Thyroid gland (tissue), 4 donors: ENCODE results near the gene NRDC. TPM values are rescaled to one million over a fixed set of nuclear protein-coding genes. Genes with fewer than 3 reads are reported as not detected.

Experiments used
- DNase-seq, 2 donors: peaks; one replicate each; pipeline ENCODE4 v3.0.0-alpha.2; 2019
- H3K27ac ChIP-seq, 3 donors: fragments of 200-600 bp; sonication (generic); 1 replicate in 2 of 3; 2 replicates in 1 of 3; pipeline ENCODE4 v1.5.1; 2016 to 2019; ENCODE audit warnings: mild to moderate bottlenecking in 1 of 3, moderate library complexity in 1 of 3
- H3K27me3 ChIP-seq: fragments of 200-600 bp; sonication (generic); one replicate; pipeline ENCODE4 v1.5.1; 2019
- H3K36me3 ChIP-seq, 2 donors: fragments of 200-600 bp; sonication (generic); one replicate each; pipeline ENCODE4 v1.5.1; 2016 to 2019
- H3K4me1 ChIP-seq, 2 donors: fragments of 200-600 bp; sonication (generic); one replicate each; pipeline ENCODE4 v1.5.1; 2017 to 2019
- H3K4me3 ChIP-seq, 3 donors: fragments of 200-600 bp; sonication (generic); replicated peaks in 1 of 3; 1 replicate in 2 of 3; 2 replicates in 1 of 3; pipeline ENCODE4 v1.5.1; 2016; ENCODE audit warnings: mild to moderate bottlenecking in 1 of 3
- H3K9me3 ChIP-seq: fragments of 200-600 bp; sonication (generic); one replicate; pipeline ENCODE4 v1.5.1; 2017
- POLR2A ChIP-seq, 2 donors: fragments of 450-650 bp; IDR thresholded peaks; one replicate each; pipeline ENCODE4 v1.6.1; 2017; ENCODE audit warnings: antibody characterized with exemption in 2 of 2, mild to moderate bottlenecking in 2 of 2, moderate library complexity in 1 of 2
- WGBS, 2 donors: methylation state at CpG; one replicate each; pipeline ENCODE4 v1.1.5; 2017; 5-methylcytosine and 5-hydroxymethylcytosine counted together
- intact Hi-C: fragments of 100-400 bp; cut with DNase I; formaldehyde crosslinking; loops from one replicate; pipeline ENCODE4 v1.15.1; 2023
- total RNA-seq, 4 donors: library from RNA; depleted of rRNA; stranded (reverse); fragments of >200 nt; gene quantifications; one replicate each; pipeline ENCODE4 v1.2.3, GENCODE V29; 2016
- TF ChIP-seq, protein P1 (sequence below), 6 experiments: fragments of 200-600 bp in 3 of 6; fragments of 450-650 bp in 3 of 6; sonication (generic) in 3 of 6; IDR thresholded peaks; one replicate each; pipeline ENCODE4 v1.5.1; 2016 to 2019; ENCODE audit warnings: antibody characterized with exemption in 6 of 6, mild to moderate bottlenecking in 2 of 6, inconsistent platforms in 1 of 6, moderate library complexity in 1 of 6

The NRDC gene
- total RNA-seq, 4 donors from 2014 or later: 75.0 to 98.7 (median 79.3) TPM

- no peak for TF ChIP-seq POLR2A (IDR thresholded peaks at IDR 0.05)
- TF ChIP-seq, protein P1, sequence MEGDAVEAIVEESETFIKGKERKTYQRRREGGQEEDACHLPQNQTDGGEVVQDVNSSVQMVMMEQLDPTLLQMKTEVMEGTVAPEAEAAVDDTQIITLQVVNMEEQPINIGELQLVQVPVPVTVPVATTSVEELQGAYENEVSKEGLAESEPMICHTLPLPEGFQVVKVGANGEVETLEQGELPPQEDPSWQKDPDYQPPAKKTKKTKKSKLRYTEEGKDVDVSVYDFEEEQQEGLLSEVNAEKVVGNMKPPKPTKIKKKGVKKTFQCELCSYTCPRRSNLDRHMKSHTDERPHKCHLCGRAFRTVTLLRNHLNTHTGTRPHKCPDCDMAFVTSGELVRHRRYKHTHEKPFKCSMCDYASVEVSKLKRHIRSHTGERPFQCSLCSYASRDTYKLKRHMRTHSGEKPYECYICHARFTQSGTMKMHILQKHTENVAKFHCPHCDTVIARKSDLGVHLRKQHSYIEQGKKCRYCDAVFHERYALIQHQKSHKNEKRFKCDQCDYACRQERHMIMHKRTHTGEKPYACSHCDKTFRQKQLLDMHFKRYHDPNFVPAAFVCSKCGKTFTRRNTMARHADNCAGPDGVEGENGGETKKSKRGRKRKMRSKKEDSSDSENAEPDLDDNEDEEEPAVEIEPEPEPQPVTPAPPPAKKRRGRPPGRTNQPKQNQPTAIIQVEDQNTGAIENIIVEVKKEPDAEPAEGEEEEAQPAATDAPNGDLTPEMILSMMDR (IDR thresholded peaks at IDR 0.05): no peak
- Histone ChIP-seq H3K36me3 (no peaks in the 10 kb centered on the region), H3K27ac (no peak overlapping the region), H3K4me3 (no peak overlapping the region), H3K4me1 (peaks cover 14 to 17% of the 10 kb centered on the region in 2 donors), H3K9me3 (no peaks in the 10 kb centered on the region), H3K27me3 (no peaks in the 10 kb centered on the region)
- WGBS, 2 donors: 94 to 95% methylated on average over 6 of the region's 6 CpGs
- no peak for DNase-seq
- intact Hi-C loops: no loop called here
These were observed 7.1 kb downstream of the NRDC start for GRCh38 chr1:51871351-51871975.

DNA sequence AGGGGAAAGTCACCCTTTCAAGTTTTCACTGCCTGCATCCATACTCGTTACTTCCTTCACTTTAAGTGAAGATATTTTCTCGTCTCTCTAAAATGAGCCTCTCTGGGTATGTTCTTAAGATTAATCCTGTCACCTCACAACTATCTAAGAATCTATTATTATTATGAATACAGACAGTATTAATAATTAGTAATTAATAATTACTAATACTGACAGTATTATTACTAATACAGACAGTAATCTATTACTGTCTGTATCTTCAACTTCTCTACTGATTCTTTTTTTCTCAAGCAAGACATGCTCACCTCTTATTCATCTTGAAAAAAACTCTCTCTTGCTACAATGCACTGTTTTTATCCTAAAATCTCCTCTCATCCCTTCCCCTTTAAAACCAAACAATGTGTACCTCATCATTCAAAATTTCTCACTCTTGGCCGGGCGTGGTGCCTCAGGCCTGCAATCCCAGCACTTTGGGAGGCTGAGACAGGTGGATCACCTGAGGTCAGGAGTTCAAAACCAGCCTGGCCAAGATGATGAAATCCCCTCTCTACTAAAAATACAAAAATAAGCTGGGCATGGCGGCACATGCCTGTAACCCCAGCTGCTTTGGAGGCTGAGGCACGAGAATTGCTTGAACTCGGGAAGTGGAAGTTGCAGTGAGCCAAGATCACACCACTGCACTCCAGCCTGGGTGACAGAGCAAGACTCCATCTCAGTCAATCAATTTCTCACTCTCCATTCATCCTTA lies 7.8 kb downstream of the NRDC start:
- H3K9me3 ChIP-seq: no peaks in the 10 kb centered on the region
- no peaks in the 10 kb centered on the region for H3K36me3 ChIP-seq
- H3K4me1 ChIP-seq: peaks cover 10% of the 10 kb centered on the region in 2 donors
- intact Hi-C loops: no loop called here
- no peak overlapping the region for H3K27ac ChIP-seq
- TF ChIP-seq, protein P1 (IDR thresholded peaks at IDR 0.05): no peak
- no peak for TF ChIP-seq POLR2A (IDR thresholded peaks at IDR 0.05)
- no peak overlapping the region for H3K4me3 ChIP-seq
- no peak for DNase-seq
- 91 to 93% methylated on average over 7 of the region's 7 CpGs for WGBS, 2 donors
- no peaks in the 10 kb centered on the region for H3K27me3 ChIP-seq

- intact Hi-C loops: no loop called here
- no peaks in the 10 kb centered on the region for H3K4me1 ChIP-seq
- no peaks in the 10 kb centered on the region for H3K9me3 ChIP-seq
- no peak for TF ChIP-seq POLR2A (IDR thresholded peaks at IDR 0.05)
- TF ChIP-seq, protein P1 (IDR thresholded peaks at IDR 0.05): no peak
- H3K27me3 ChIP-seq: no peaks in the 10 kb centered on the region
- H3K36me3 ChIP-seq: no peaks in the 10 kb centered on the region
- 90 to 94% methylated on average over 4 of the region's 4 CpGs for WGBS, 2 donors
- no peak for DNase-seq
- no peak overlapping the region for H3K27ac ChIP-seq
- no peak overlapping the region for H3K4me3 ChIP-seq
These were observed 10.9 kb downstream of the NRDC start for GRCh38 chr1:51867479-51868232.

GRCh38 chr1:51863384-51863783 lies 15.1 kb downstream of the NRDC start:
- 88 to 97% methylated on average over 2 of the region's 2 CpGs for WGBS, 2 donors
- no peaks in the 10 kb centered on the region for H3K9me3 ChIP-seq
- intact Hi-C loops: no loop called here

More at GRCh38 chr1:51863384-51863783, 15.1 kb downstream of the NRDC start:
- Histone ChIP-seq H3K27ac (no peak overlapping the region), H3K4me3 (no peak overlapping the region), H3K27me3 (no peaks in the 10 kb centered on the region), H3K36me3 (no peaks in the 10 kb centered on the region), H3K4me1 (no peaks in the 10 kb centered on the region)
- no peak for TF ChIP-seq POLR2A (IDR thresholded peaks at IDR 0.05)
- TF ChIP-seq, protein P1 (IDR thresholded peaks at IDR 0.05): no peak
- DNase-seq: no peak
